Vagina (tissue), 2 donors: ENCODE measurements around the gene SLC1A6. TPM values are rescaled to one million over a fixed set of nuclear protein-coding genes. Genes with fewer than 3 reads are reported as not detected.

ENCODE experiments used
- DNase-seq, 2 donors: peaks; one replicate each; pipeline ENCODE4 v3.0.0-alpha.2; 2017; ENCODE audit errors: extremely low spot score in 2 of 2
- H3K27ac ChIP-seq: fragments of 200-600 bp; sonication (generic); one replicate; pipeline ENCODE4 v1.5.1; 2019
- H3K27me3 ChIP-seq: fragments of 200-600 bp; sonication (generic); one replicate; pipeline ENCODE4 v1.5.1; 2019
- H3K36me3 ChIP-seq, 2 donors: fragments of 200-600 bp; sonication (generic); one replicate each; pipeline ENCODE4 v1.5.1; 2017 to 2019
- H3K4me1 ChIP-seq: fragments of 200-600 bp; sonication (generic); one replicate; pipeline ENCODE4 v1.5.1; 2019
- H3K4me3 ChIP-seq, 2 donors: fragments of 200-600 bp; sonication (generic); 1 replicate in 1 of 2; 2 replicates in 1 of 2; pipeline ENCODE4 v1.5.1; 2016 to 2019
- H3K9me3 ChIP-seq: fragments of 200-600 bp; sonication (generic); one replicate; pipeline ENCODE4 v1.5.1; 2019
- POLR2A ChIP-seq, 2 donors: fragments of 450-650 bp; IDR thresholded peaks; one replicate each; pipeline ENCODE4 v1.6.1; 2017; ENCODE audit warnings: antibody characterized with exemption in 2 of 2, mild to moderate bottlenecking in 2 of 2, moderate library complexity in 2 of 2
- POLR2AphosphoS5 ChIP-seq, 2 donors: sonication (generic); formaldehyde crosslinking; IDR thresholded peaks; one replicate each; pipeline ENCODE4 v1.9.0; 2017; ENCODE audit warnings: antibody characterized with exemption in 2 of 2, mild to moderate bottlenecking in 2 of 2, low read depth in 1 of 2; ENCODE audit not compliant: insufficient read depth in 1 of 2
- intact Hi-C: fragments of 100-400 bp; cut with DNase I; formaldehyde crosslinking; loops from one replicate; pipeline ENCODE4 v1.15.1; 2023
- total RNA-seq: library from RNA; depleted of rRNA; stranded (reverse); fragments of >200 nt; gene quantifications from one replicate; pipeline ENCODE4 v1.2.3, GENCODE V29; 2016
- TF ChIP-seq, protein P1 (sequence below), 3 experiments: fragments of 450-650 bp in 2 of 3; fragments of 200-600 bp in 1 of 3; sonication (generic) in 1 of 3; IDR thresholded peaks; one replicate each; pipeline ENCODE4 v1.5.1; 2017 to 2019; ENCODE audit warnings: antibody characterized with exemption in 3 of 3, mild to moderate bottlenecking in 2 of 3, moderate library complexity in 2 of 3

The SLC1A6 gene
- total RNA-seq, 1 donor from 2014 or later: not detected

DNA sequence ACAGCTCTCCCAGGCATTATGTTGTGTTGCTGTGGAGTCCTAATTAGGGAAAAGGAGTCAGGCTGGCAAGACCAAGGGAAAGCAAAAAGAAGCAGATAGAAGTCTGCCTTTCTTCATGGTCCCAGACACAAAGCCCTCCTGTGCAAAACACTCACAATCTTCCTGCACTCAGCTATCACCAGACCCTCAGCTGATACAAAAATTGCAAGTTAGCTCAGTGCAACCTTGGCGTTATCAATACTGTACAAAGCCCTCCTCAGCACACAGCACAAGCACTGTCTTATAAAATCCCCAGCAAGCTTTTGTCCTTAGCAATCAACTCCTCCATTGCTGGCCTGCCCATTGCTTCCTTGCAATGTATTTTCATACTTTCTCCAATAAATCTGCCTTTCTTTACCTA lies 35.2 kb downstream of the SLC1A6 start:
- H3K4me3 ChIP-seq: no peak overlapping the region
- TF ChIP-seq, protein P1, sequence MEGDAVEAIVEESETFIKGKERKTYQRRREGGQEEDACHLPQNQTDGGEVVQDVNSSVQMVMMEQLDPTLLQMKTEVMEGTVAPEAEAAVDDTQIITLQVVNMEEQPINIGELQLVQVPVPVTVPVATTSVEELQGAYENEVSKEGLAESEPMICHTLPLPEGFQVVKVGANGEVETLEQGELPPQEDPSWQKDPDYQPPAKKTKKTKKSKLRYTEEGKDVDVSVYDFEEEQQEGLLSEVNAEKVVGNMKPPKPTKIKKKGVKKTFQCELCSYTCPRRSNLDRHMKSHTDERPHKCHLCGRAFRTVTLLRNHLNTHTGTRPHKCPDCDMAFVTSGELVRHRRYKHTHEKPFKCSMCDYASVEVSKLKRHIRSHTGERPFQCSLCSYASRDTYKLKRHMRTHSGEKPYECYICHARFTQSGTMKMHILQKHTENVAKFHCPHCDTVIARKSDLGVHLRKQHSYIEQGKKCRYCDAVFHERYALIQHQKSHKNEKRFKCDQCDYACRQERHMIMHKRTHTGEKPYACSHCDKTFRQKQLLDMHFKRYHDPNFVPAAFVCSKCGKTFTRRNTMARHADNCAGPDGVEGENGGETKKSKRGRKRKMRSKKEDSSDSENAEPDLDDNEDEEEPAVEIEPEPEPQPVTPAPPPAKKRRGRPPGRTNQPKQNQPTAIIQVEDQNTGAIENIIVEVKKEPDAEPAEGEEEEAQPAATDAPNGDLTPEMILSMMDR (IDR thresholded peaks at IDR 0.05): no peak
- no peak for TF ChIP-seq POLR2A (IDR thresholded peaks at IDR 0.05)
- no peak for TF ChIP-seq POLR2AphosphoS5 (IDR thresholded peaks at IDR 0.05; ENCODE audit: insufficient read depth in 1 of 2, low read depth in 1 of 2)
- H3K27ac ChIP-seq: no peak overlapping the region
- H3K9me3 ChIP-seq: no peaks in the 10 kb centered on the region
- H3K36me3 ChIP-seq: no peaks in the 10 kb centered on the region
- no peaks in the 10 kb centered on the region for H3K4me1 ChIP-seq
- no peak for DNase-seq
- intact Hi-C loops: no loop called here
- H3K27me3 ChIP-seq: no peaks in the 10 kb centered on the region

DNA sequence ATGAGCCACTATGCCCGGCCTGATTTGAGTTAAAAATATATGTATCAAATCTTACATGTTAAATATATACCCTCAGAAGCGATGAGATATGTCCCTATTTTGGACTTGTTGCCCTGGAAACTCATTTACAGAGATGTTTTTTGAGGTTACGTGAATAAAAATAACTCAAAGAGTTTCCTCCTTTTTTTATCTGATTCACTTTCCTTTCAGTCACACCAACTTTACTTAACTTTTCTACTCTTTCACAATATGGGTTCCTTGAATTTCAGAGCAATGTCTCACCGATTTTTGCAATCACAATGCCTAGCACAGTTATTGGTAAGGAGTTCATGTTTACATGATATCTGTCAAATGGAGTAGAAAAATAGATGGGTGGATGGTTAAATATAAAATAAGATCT lies 36.1 kb downstream of the SLC1A6 start:
- H3K4me1 ChIP-seq: no peaks in the 10 kb centered on the region
- no peaks in the 10 kb centered on the region for H3K9me3 ChIP-seq
- H3K27me3 ChIP-seq: no peaks in the 10 kb centered on the region
- intact Hi-C loops: no loop called here
- DNase-seq: no peak
- TF ChIP-seq POLR2A (IDR thresholded peaks at IDR 0.05): no peak
- TF ChIP-seq, protein P1 (IDR thresholded peaks at IDR 0.05): no peak
- TF ChIP-seq POLR2AphosphoS5 (IDR thresholded peaks at IDR 0.05; ENCODE audit: insufficient read depth in 1 of 2, low read depth in 1 of 2): no peak
- no peak overlapping the region for H3K27ac ChIP-seq
- H3K36me3 ChIP-seq: no peaks in the 10 kb centered on the region
- H3K4me3 ChIP-seq: no peak overlapping the region

DNA sequence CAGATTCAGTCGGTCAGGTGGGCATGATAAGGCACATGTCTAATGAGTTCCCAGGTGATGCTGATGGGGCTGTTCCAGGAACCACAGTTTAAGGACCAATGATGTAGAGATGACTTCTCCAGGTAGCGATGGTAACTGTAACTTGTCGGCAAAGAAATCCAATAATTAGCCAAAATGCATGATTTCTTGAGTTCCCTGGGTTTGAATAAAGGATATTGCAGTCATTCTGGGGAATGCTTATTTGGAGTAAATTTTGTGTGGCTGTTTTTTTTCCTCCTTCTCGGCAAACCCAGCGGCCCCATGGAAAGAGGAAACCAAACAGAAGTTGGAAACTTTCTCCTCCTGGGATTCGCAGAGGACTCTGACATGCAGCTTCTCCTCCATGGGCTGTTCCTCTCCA lies 38.5 kb downstream of the SLC1A6 start, which contains the start of gene OR7C2:
Gene OR7C2 (plus strand): TSS at position 301 of the 400 bp plus-strand sequence. CDS start 0 bp downstream, at position 301.
- Histone ChIP-seq H3K27me3 (no peaks in the 10 kb centered on the region), H3K9me3 (no peaks in the 10 kb centered on the region), H3K36me3 (no peaks in the 10 kb centered on the region), H3K4me1 (no peaks in the 10 kb centered on the region), H3K27ac (no peak within 1 kb of the TSS), H3K4me3 (no peak within 1 kb of the TSS)
- DNase-seq: no peak
- TF ChIP-seq POLR2A (IDR thresholded peaks at IDR 0.05) (no peak), POLR2AphosphoS5 (IDR thresholded peaks at IDR 0.05; ENCODE audit: insufficient read depth in 1 of 2, low read depth in 1 of 2) (no peak)
- TF ChIP-seq, protein P1 (IDR thresholded peaks at IDR 0.05): no peak
- intact Hi-C loops: no loop called here

DNA sequence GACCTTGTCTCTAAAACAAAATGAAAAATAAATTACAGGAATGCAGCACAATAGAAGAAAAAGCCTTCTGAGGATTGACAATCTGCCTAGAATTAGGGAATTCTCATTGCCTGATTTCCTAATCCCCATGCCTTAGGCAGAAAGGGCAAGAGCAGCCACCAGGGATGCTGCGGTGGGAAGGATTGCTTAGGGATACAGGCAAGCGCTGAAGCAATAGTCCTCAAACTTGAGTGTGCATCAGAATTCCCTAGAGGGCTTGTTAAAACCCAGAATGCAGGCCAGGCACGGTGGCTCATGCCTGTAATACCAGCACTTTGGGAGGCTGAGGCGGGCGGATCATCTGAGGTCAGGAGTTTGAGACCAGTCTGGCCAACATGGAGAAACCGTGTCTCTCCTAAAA lies 39.4 kb downstream of the SLC1A6 start:
- intact Hi-C loops: no loop called here
- no peaks in the 10 kb centered on the region for H3K4me1 ChIP-seq
- no peaks in the 10 kb centered on the region for H3K36me3 ChIP-seq
- H3K4me3 ChIP-seq: no peak overlapping the region
- no peaks in the 10 kb centered on the region for H3K9me3 ChIP-seq
- no peak overlapping the region for H3K27ac ChIP-seq
- H3K27me3 ChIP-seq: no peaks in the 10 kb centered on the region
- DNase-seq: no peak
- no peak for TF ChIP-seq POLR2AphosphoS5 (IDR thresholded peaks at IDR 0.05; ENCODE audit: insufficient read depth in 1 of 2, low read depth in 1 of 2)

DNA sequence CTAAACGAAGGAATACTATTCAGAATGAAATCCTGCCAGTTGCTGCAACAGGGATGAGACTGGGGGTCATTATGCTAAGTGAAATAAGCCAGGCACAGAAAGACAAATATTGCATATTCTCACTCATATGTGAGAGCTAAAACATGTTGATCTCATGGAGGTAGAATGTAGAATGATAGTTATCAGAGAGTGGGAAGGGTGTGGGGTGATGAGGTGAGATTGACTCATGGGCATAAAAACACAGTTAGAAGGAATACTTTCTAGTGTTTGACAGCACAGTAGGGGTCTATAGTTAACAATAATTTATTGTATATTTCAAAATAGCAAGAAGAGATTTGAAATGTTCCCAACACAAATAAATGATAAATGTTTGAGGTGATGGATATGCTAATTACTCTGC lies 46.2 kb downstream of the SLC1A6 start:
- no peak for DNase-seq
- no peaks in the 10 kb centered on the region for H3K36me3 ChIP-seq
- H3K27me3 ChIP-seq: no peaks in the 10 kb centered on the region
- intact Hi-C loops: no loop called here
- H3K9me3 ChIP-seq: no peaks in the 10 kb centered on the region
- H3K27ac ChIP-seq: no peak overlapping the region
- TF ChIP-seq, protein P1 (IDR thresholded peaks at IDR 0.05): no peak
- TF ChIP-seq POLR2A (IDR thresholded peaks at IDR 0.05) (no peak), POLR2AphosphoS5 (IDR thresholded peaks at IDR 0.05; ENCODE audit: insufficient read depth in 1 of 2, low read depth in 1 of 2) (no peak)
- H3K4me1 ChIP-seq: no peaks in the 10 kb centered on the region
- H3K4me3 ChIP-seq: no peak overlapping the region
